Measurements from ENCODE around the gene ZNF592.

The ZNF592 gene

DNA sequence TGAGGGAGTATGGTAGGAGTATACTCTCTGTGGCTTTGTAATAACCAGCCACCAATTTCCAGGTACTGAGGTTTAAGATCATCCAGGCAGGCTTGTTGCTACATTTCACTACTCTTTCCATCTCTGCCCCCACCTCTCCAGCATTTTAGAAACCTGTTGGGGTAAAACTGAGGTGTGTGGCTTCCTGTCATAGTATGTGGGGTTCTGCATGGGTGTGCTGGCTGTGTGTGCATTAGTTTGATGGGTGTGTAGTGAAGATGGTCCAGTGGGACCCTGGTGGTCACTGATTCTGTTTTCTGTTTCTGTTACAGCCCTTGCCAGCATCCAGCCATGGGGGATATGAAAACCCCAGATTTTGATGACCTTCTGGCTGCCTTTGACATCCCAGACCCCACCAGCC, 34.0 kb downstream of the ZNF592 start:
- no peak for DNase-seq

DNA sequence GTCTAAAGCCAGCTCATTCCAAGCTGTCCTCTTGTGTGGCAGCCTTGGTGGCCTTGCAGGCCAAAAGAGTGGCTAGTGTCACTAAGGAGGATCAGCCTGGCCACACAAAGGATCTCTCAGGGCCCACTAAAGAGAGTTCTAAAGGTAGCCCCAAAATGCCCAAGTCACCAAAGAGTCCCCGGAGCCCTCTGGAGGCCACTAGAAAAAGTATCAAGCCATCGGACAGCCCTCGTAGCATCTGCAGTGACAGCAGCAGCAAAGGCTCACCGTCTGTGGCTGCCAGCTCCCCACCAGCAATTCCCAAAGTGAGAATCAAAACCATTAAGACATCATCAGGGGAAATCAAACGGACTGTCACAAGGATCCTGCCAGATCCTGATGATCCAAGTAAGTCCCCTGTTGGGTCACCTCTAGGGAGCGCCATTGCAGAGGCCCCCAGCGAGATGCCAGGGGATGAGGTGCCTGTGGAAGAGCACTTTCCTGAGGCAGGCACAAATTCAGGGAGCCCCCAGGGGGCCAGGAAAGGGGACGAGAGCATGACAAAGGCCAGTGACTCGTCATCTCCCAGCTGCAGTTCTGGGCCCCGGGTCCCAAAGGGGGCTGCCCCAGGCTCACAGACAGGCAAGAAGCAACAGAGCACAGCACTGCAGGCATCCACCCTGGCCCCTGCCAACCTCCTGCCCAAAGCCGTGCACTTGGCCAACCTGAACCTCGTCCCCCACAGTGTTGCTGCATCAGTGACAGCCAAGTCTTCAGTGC, 35.3 kb downstream of the ZNF592 start:
- no peak for DNase-seq

DNA sequence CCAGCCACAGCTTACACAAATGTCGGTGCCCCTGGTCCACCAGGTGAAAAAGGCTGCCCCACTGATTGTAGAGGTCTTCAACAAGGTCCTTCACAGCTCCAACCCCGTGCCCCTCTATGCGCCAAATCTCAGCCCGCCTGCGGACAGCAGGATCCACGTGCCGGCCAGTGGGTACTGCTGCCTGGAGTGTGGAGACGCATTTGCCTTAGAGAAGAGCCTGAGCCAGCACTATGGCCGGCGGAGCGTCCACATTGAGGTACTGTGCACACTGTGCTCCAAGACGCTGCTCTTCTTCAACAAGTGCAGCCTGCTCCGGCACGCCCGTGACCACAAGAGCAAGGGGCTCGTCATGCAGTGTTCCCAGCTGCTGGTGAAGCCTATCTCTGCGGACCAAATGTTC, 35.9 kb downstream of the ZNF592 start:
- no peak for DNase-seq

DNA sequence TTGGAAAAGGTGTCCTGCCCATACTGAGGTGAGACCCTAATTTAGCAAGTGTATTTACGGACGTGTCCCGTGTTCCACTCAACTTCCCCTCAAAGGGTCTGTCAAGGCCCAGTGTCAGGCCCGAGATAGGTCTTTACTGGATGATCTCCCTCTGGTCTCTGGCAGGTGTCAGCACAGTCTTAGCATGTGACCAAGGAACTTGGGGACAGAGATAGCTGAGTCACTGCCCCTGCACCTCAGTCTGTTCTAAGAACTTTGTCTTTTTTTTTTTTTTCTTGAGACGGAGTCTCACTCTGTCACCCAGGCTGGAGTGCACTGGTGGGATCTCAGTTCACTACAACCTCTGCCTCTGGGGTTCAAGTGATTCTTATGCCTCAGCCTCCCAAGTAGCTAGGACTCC, 36.7 kb downstream of the ZNF592 start:
- DNase-seq: no peak

DNA sequence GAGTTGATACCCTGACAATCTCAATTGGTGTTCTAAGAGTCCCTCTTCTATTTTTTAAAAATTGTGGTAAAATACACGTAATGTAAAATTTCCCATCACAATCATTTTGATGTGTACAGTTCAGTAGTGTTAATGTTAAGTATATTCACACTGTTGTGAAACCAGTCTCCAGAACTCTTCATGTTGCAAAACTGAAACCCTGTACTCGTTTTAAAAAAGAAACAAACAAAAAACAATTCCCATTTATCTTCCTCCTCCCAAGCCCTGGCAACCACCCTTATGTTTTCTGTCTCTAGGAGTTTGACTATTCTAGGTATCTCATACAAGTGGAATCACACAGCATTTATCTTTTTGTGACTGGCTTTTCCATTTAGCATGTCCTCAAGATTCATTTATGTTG, 40.1 kb downstream of the ZNF592 start:
- no peak for DNase-seq

DNA sequence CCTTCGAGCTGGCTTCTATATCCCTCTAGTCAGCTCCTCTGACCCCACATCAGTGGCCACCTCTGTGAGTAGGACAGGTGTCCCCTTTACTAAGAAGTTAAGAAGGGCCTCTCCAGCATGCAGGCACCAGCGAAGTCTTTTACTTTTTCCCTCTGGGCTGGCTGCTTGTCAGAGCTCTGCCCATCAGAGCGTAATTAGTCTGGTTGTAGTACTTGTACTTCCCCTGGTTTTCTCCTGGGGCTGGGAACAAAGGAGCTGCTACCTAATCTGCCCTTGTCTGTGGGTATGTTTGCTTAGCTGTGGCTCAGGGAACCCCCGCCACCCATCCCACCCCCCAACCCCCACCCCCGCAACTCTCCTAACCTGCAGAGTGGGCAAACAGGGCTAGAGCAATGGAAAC, 41.4 kb downstream of the ZNF592 start:
- DNase-seq: no peak

DNA sequence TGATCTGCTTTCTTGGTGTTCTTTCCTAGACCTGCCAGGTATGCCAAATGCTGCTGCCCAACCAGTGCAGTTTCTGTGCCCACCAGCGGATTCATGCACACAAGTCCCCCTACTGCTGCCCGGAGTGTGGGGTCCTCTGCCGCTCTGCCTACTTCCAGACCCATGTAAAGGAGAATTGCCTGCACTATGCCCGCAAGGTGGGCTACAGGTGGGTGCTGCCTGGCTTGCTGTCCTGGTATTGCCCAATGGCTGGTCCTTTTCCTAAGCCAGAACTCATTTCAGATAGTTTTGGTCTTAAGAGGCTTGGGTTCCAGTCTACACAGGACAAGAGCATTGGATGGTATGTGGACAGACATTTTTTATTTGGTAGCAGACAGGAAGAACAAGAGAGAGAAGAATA, 42.3 kb downstream of the ZNF592 start:
- DNase-seq: no peak

DNA sequence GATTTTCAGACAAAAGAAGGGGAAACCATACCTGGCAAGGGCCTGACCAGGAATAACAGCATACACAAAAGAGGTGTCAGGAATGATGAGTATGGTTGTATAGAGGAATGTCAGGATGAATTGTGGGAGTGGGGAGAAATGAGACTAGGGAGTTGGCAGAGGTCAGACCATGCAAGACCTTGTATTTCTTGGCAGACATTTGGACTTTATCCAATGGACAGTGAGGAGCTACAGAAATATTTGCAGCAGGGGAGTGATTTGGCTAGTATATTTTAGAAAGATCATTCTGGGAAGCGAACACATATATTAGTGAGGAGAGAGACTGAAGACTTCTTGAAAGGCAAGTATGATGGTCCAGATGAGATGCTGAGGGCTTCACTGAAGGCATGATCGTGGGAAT, 43.4 kb downstream of the ZNF592 start:
- DNase-seq: no peak

DNA sequence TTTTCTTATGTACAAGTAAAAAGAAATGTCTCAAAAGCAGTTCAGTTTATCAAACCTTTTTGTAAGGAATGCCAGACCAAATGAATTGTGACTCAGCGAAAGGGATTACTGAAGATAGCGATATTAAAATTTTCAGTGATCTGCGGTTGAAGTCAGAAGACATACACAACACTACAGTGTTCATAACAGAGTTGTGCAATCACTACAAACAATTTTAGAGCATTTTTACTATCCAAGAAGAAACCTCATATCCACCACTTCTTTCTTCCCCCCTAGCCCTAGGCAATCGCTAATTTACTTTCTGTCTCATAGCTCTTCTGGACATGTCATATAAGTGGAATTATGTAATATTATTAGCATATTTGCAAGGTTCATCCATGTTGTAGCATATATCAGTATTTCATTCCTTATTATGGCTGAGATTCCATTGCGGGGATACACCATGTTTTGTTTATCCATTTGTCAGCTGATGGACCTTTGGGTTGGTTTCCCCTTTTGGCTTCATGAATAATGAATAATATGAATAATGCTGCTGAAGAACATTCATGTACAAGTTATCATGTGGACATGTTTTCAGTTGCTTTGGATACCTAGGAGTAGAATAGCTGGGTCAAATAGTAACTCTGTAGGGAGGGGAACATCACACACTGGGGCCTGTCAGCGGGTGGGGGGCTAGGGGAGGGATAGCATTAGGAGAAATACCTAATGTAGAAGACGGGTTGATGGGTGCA, 45.2 kb downstream of the ZNF592 start:
- DNase-seq: no peak

DNA sequence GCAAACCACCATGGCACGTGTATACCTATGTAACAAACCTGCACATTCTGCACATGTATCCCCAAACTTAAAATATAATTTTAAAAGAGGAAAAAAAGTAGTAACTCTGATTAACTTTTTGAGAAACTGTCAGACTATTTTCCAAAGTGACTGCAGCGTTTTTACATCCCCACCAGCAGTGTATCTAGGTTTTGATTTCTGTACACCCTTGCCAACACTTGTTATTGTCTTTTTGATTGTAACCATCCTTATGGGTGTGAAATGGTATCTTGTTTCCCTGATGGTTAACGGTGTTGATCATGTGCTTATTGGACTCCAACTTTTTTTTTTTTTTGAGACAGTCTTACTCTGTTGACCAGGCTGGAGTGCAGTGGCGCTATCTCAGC, 45.8 kb downstream of the ZNF592 start:
- no peak for DNase-seq

DNA sequence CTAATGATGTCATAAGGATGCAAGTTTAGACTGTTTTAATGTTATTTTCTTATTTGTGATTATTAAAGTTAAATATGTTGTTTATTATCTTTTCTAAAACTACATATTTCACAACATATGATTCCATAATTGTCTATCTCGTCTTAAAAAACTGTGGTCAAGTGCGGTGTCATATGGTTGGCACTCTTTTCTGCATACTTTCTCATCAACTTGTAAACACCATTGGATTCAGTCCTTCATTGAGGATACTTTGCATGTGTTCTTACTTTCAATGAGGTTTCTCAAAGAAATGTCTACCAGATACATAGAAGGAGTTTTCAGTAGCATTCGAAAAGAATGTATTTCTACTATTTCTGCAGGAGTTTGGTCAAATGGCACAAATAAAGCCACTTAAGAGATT, 46.8 kb downstream of the ZNF592 start:
- DNase-seq: no peak

DNA sequence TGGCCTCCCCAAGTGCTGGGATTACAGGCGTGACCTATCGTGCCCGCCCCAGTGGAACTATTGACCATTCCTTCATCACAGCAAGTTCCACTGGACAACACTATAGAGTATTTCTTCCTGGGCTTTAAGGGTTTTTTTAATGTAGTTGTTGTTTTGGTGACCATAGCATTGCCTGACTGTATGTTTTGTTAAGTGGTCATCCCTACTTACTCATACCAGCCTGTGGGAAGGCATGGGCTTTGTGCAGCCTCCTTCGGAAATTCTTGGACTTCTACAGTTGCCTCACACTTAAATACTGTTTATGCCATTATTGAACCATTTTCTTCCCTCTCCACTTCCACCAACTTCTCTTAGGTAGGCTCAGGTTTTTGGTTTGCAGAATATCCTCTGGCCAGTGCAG, 48.8 kb downstream of the ZNF592 start:
- no peak for DNase-seq

DNA sequence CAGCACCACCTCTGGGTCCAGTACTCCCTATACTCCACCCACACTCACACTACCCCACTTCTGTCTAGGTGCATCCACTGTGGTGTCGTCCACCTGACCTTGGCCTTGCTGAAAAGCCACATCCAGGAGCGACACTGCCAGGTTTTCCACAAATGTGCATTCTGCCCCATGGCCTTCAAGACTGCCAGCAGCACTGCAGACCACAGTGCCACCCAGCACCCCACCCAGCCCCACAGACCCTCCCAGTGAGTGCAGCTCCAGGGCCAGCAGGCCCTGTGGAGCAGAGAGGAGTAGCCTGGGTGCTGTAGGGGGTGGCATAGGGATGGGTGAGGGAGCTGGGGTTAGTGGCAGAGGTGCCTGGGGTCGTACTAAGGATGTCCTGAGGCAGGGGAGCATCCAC, 49.4 kb downstream of the ZNF592 start:
- no peak for DNase-seq

DNA sequence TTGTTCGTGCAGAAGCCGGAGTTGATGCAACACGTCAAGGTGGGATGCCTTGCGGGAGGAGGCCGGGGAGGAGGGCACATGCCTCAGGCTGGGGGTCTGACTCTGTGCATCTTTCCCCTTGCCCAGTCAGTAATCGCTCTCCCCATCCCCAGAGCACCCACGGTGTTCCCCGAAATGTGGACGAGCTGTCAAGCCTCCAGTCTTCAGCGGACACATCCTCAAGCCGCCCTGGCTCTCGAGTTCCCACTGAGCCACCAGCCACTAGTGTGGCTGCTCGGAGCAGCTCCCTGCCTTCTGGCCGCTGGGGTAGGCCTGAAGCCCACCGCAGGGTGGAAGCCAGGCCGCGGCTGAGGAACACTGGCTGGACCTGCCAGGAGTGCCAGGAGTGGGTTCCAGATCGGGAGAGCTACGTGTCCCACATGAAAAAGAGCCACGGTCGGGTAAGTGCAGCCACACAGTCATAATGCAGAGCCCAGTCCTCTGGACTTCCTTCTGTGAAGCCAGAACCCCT, 50.1 kb downstream of the ZNF592 start:
- DNase-seq: no peak

DNA sequence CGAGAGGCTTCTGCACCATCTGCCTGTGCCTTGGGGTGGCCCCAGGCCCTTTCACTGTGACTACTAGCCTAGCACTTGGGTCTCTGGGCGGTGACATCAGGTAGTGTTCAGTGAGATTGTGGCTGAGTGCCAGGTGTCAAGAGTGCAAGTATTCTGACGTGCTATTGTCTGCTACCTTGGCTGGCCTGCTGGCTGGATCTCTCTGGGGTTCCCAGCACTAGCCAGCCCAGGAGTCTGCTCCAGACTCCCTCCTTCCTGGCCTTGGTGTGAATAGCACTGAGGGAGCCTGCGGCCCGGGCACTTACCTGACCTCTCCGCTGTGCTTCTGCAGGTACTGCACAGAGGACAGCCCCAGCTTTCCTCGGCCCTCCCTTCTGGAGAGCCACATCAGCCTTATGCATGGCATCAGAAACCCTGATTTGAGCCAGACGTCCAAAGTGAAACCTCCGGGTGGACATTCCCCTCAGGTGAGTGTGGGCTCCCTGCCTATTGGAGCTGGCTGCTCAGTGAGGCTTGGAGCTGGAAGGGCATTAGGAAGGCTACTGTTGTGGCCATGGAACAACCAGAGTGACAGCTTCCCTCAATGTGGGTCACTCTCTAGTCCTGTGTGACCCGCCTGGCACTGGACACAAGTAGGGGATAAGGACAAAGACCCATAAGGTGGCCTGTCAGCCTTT, 51.3 kb downstream of the ZNF592 start:
- DNase-seq: no peak

DNA sequence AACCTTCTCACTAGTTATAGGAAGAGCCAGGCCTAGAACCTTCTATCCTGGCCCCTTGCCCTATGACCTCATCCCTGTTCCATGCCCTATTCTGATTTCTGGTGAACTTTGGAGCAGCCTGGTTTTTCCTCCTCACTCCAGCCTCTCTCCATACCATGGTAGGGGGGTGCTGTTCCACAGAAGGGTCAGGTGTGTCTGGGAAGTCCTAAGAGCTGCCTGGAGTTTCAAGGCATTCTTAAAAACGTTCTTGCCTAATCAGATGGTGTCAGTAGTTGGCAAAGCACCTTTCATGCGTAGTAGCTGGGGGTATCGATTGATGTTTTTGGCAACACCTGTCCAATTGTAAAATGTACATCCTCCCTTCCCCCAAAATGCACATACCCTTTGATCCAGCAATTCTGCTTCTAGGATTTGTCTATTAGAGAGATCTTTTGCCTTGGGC, 52.0 kb downstream of the ZNF592 start:
- DNase-seq: no peak

DNA sequence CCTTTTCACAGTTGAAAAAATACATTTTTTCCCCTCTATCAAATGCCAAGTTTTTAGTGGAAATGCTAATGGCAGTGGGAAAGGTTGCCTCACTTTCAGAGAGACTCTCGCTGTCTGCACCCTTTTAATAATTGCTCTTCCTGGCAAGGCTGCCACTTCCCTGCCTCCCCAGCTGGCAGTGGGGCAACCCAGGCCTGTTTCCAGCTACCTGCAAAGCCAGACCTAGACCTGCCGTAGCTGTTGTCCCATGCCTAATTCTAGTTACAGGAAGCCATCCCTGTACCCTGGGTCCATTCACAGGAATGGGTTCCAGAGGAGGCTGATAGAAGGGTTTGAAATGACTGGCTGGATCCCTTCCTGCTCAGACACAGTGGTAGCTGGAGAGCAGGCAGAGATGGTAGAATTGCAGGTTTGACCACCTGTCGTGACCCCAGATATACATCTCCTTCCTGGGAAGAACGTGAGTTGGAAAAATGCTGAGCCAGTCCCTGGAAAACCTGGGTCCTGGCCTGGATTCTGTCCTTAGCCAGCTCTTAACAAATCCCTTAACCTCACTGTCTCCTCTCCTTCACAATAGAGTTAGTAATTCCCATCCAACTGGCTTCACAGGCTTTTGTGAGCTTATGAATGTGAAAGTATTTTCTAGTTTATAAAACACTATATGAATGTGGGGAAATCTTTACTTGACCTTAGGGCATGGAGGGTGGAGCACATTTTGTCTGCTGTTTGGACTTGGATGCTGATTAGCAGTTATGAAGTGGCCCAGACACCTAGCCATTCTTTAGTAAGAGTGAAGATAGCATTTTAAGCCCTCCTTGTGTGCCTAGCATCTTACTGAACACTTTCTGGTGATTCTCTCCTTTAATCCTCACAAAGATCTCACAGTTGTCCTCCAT, 55.9 kb downstream of the ZNF592 start:
- no peak for DNase-seq

DNA sequence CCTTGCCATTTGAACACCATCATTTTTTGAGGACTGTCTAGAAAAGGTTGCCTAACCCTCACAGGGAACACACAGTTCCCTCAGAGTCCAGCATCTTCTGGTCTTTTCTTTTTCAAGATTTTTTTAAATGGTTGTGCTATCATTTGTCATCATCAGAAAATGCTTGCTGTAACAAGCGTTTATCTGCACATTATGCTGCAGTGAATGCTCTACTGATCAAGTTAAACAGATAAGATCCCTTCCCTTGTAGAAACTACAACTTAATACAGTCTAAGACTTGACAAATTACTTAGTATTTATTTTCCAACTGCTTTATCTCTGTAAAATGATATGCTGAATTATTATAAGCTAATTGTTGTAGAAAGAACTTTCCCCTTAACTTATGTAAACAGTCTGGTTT, 56.8 kb downstream of the ZNF592 start:
- DNase-seq: no peak

DNA sequence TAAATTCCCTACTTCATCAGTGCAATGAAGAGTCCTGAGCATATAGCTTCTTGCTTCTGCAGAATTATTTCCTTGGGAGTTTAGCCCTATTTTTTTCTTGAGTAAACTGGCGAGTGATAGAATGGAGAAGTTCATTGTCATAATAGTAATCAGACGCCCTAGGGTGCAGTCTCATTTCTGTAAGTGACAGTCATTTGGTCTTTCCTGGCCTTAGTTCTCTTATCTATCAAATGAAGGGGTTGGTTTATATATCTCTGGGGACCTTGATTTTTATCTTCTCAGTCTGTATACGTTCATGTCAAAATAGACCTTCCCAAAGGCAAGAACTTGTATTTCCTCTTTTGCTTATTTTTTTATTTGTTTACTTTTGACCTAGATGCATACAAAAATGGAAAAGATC, 58.8 kb downstream of the ZNF592 start:
- DNase-seq: no peak

DNA sequence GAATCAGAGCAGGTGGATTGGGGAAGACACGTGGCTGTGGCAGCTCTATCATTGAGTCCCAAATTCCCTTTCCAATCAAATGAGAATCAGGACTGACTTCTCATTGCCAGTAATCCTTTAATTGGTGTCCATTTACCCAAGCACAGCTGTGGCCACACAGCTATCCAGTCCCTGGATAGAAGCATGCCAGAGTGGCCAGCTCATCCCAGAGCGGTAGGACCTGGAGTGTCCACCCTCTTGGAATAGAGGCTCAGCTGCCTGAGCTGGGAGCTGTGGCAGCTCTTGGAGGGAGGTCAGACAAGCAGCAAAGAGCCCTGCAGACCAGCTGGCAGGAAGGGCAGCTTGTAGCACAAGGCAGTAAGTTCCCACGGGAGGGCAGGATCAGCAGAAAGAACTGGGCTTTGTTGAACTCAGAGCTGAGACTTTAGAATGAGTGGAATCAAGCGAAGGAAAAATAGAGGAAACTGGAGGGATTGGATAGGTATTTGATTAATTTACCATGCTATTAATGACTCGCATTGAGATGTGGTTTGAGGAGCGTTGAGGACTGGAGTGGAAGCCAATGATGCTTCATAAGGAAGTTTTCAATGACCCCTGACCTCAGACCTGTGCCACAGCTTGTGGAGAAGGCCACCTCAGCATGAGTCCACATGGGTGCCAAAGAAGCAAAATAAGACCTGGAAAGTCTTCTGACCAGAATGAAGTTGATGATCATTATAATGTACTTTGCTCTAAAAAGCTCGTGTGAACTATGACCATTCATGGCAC, 61.9 kb downstream of the ZNF592 start:
- DNase-seq: no peak

DNA sequence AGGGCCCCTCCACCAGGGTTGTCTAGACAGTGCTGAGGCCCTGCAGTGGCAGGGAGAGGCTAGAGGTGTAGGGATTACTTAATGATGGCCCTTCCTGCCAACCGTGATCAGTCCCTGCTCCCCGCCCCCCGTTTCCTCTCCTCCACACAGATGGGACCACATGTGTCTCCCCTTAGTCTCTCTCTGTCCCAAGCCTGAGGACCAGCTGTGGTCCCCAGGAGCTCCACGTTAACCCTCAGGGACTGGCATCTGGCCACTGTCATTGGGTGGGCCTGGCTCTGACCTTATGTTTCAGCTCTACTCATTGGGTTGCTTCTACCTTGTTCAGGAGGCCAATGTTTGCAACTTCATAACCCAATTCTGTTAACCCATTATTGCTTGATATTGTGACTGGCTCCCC, 62.8 kb downstream of the ZNF592 start:
- DNase-seq: no peak

DNA sequence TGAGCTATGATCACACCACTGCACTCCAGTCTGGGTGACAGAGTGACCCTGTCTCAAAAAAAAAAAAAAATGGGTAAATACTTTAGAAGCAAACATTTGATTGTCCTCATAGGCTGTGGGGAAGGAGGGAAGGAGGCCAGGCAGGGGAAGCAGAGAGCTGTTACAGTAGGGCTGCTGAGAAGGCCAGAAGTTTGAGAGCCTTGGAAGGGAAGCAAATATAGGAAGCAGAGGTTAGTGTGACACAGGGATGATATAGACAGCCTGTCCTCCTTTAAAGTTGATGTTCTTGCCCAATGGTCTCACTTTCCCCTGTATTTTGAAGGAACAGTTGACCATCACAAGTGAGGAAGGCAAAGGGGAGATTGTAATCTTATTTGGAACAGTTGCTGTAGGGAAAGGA, 63.4 kb downstream of the ZNF592 start:
- DNase-seq: no peak
